Panc1 (cell line): ENCODE results near the gene AQP5.

Experiments used
- TCF7L2 ChIP-seq: IDR thresholded peaks from 2 replicates; pipeline ENCODE4 v1.6.1; 2011; ENCODE audit warnings: mild to moderate bottlenecking, low read depth, low read length, inconsistent platforms
- TF ChIP-seq, protein P1 (sequence below): fragments of 450-650 bp; IDR thresholded peaks from 2 replicates; pipeline ENCODE4 v1.5.1; 2017; ENCODE audit warnings: mild to moderate bottlenecking

DNA sequence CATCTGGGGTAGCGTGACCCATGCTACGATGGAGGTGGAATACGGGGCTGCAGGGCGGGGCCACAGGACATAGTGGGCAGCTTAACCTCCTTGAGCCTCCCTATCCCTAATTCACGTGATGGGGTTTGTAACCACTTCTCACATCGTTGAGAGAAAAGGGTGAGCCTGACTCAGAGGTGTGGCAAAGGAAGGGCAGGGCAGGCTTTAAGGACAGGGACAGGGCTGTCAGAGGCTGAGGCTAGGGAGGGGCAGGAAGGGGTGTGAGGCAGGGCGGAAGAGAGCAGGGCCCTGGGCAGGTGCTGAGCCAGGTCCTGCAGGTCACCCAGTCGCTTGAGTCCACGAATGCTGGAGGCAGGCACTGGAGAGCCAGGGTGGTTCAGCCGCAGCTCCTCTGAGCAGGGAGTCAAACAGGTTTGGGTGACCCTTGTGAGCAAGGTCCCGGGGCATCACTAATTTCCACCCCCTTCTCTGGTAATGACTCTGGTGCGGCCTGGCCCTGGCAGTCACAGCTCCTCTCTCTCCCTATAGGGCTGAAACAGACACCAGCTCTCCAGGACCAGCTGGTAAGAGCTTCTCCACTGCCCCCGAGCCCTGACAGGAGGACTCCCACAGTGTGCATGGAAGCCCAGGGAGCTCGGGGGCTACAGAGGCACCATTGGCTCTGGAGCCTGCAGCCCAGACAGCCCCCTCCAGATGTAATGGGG lies 18.6 kb upstream of the AQP5 start:
- TF ChIP-seq, protein P1, sequence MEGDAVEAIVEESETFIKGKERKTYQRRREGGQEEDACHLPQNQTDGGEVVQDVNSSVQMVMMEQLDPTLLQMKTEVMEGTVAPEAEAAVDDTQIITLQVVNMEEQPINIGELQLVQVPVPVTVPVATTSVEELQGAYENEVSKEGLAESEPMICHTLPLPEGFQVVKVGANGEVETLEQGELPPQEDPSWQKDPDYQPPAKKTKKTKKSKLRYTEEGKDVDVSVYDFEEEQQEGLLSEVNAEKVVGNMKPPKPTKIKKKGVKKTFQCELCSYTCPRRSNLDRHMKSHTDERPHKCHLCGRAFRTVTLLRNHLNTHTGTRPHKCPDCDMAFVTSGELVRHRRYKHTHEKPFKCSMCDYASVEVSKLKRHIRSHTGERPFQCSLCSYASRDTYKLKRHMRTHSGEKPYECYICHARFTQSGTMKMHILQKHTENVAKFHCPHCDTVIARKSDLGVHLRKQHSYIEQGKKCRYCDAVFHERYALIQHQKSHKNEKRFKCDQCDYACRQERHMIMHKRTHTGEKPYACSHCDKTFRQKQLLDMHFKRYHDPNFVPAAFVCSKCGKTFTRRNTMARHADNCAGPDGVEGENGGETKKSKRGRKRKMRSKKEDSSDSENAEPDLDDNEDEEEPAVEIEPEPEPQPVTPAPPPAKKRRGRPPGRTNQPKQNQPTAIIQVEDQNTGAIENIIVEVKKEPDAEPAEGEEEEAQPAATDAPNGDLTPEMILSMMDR: no peak
- no peak for TF ChIP-seq TCF7L2
